GM18907 (cell line): ENCODE data around the gene GNB3.
"Not testable (repeated sequence)": the region's sequence is repeated elsewhere in the genome, so short reads cannot be mapped to it uniquely, and the experiment has no call there.

Experiments used
- ATAC-seq: cut with Tn5 transposase; IDR thresholded peaks from one replicate; pipeline ENCODE4 v1.9.1; 2021; ENCODE audit warnings: mild to moderate bottlenecking, moderate library complexity; ENCODE audit not compliant: unreplicated experiment

Gene GNB3

DNA sequence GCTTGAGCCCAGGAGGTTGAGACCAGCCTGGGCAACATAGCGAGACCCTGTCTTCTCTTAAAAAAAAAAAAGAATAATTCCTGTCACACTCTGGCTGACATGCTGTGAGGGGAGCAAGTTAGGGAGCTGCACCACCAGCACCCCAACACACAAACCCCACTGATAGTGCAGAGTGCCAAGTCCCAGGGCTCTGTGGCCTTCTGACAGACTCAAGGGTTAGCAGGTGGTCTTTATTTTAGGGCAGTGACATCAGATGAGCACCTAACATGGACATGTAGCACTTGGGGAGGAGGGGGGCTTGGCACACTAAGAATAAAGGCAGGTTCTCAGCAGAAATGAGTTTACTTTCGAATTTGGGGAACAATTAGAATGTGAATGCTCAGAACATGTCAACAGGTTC lies 18.1 kb downstream of the GNB3 start:
- no peak for ATAC-seq

DNA sequence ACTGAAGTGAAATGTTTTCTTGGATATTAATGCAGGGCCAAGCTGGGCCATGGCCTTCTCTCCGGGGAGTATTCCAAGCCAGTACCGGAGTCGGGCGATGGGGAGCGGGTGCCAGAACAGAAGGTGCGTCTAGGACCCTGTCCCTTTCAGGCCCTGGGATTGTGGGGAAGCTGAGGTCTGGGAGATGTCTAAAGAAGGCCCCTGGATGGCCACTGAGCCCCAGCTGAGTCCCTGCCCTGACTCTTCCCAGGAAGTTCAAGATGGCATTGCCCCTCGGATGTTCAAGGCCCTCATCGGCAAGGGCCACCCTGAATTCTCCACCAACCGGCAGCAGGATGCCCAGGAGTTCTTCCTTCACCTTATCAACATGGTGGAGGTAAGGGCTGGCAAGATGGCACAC lies 19.4 kb downstream of the GNB3 start:
- ATAC-seq, result no peak

DNA sequence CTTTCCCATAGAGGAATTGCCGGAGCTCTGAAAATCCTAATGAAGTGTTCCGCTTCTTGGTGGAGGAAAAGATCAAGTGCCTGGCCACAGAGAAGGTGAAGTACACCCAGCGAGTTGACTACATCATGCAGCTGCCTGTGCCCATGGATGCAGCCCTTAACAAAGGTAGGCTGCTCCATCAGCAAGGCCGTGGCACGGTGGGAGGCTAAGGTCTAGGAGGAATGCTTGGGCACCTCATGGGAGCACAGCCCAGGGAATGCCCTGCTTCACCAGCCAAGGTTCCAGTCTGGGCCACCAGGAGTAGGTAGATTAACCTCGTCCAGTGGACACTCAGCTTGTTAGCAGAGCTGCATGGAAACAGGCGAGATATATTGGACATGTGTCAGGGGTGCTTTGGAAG lies 20.2 kb downstream of the GNB3 start:
- no peak for ATAC-seq

DNA sequence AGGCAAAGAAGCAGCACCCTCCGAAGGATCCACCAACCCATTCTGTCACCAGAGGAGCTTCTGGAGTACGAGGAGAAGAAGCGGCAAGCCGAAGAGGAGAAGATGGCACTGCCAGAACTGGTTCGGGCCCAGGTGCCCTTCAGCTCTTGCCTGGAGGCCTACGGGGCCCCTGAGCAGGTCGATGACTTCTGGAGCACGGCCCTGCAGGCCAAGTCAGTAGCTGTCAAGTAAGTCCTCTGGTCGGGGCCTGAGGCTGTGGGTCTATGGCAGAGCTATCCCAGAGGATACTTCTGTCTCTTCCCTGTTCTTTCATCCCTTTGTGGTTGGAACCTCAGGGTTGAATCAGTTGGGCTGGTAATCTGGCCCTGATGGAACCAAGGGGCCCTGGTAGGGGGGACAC lies 20.7 kb downstream of the GNB3 start:
- no peak for ATAC-seq

DNA sequence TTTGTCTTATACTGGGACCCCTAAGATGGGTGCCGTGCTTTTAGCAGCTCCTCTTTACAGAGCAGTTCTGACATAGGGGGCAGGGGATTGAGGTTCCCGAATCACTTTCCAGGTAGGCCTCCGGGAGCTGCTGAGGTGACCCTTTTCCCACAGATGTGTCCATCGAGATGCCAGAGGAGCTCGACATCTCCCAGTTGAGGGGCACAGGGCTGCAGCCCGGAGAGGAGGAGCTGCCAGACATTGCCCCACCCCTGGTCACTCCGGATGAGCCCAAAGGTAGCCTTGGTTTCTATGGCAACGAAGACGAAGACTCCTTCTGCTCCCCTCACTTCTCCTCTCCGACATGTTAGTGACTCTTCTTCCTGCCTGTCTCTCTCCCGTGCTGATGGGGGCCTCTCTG lies 22.3 kb downstream of the GNB3 start:
- no peak for ATAC-seq

DNA sequence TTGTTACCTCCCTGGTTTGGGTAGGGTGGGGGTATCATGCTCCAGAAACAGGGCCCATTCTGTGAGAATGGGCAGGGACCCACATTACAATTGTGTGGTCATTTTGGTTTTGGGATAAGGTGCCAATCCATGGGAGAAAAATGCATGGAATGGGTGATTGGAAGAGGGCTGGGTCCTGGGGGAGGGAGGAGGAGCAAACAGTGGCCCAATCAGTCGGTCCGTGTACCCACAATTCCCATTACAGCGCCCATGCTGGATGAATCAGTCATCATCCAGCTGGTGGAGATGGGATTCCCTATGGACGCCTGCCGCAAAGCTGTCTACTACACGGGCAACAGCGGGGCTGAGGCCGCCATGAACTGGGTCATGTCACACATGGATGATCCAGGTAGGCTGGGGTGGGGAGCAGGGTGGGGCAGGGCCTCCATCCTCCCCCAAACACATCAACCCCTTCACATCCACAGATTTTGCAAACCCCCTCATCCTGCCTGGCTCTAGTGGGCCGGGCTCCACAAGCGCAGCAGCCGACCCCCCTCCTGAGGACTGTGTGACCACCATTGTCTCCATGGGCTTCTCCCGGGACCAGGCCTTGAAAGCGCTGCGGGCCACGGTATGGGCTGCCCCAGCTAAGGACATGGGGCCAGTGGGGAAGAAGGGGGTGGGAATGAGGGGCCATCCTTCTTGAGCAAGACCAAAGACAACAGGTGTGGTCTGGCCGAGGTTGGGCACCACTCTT lies 23.0 kb downstream of the GNB3 start:
- ATAC-seq, result no peak

- not testable (repeated sequence) for ATAC-seq
These were observed 24.6 kb downstream of the GNB3 start for GRCh38 chr12:6865307-6865706.

GRCh38 chr12:6866163-6866919 lies 25.6 kb downstream of the GNB3 start:
- no peak for ATAC-seq

DNA sequence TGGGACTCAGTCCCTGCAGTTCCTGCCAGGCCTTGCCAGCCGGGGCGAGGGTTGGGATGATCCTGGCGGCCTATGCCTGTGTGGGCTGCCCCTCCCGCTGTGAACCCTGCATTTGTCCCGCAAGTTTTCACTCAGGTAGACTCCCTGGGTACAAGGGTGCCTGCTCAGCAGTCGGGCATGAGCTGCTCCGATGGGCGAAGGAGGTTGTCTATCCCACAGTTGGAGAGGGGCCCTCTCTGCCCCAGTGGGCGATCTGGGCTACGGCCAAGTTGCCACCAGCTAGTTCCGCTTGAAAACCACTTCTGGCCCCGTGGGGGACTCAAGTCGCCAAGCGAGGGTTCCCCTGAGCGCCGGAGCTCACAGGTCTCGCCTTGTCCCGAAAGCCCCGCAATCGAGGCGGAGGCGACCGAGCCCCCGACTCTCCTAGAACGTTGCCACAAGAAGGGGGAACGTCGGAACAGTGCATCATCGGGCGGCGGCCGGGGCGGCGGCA lies 26.2 kb downstream of the GNB3 start:
- peak; percentile 24 for ATAC-seq

GRCh38 chr12:6867413-6868210 lies 26.9 kb downstream of the GNB3 start, which contains the start of gene TPI1:
TPI1 (plus strand) TSS chr12:6867531; CDS start chr12:6867567, 36 bp downstream.
- peak; percentile 65 for ATAC-seq

- ATAC-seq, result no peak
These were observed 27.7 kb downstream of the GNB3 start for GRCh38 chr12:6868211-6869048.

DNA sequence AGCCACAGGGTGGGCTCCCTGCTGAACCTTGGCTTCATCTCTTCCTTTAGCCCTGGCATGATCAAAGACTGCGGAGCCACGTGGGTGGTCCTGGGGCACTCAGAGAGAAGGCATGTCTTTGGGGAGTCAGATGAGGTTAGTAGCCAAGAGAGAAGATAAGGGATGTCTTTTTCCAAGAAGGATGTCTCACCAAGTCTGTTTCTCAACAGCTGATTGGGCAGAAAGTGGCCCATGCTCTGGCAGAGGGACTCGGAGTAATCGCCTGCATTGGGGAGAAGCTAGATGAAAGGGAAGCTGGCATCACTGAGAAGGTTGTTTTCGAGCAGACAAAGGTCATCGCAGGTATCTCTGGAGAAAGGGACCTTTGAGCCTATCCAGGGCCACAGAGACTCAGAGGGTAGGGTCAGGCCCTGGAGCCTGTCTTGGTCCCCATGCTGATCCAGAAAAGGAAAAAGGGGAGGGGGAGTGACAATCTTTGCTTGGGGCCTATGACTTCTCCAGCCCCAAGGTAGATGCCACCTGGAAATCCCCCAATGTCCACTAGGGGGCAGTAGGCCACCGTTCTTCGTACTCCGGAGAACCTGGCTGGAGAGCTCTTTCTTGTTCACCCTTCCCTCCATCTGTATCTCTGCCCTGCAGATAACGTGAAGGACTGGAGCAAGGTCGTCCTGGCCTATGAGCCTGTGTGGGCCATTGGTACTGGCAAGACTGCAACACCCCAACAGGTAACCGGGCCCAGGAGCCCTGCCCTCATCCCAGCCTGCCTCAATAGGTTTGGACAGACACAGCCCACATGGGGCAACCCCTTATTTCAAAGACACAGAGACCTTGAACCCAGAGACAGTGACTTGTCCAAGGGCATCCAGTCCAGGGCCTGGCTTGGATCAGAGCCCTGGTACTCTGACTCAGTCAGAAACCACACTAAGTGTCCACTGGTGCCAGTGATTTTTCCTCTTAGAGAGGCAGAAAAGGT lies 28.6 kb downstream of the GNB3 start:
- no peak for ATAC-seq

- not testable (repeated sequence) for ATAC-seq
These were observed 29.6 kb downstream of the GNB3 start for GRCh38 chr12:6870304-6870703.

GRCh38 chr12:6871052-6871957 lies 30.6 kb downstream of the GNB3 start:
- no peak for ATAC-seq

GRCh38 chr12:6872073-6873048 lies 31.6 kb downstream of the GNB3 start:
- ATAC-seq, result peak; percentile 36

DNA sequence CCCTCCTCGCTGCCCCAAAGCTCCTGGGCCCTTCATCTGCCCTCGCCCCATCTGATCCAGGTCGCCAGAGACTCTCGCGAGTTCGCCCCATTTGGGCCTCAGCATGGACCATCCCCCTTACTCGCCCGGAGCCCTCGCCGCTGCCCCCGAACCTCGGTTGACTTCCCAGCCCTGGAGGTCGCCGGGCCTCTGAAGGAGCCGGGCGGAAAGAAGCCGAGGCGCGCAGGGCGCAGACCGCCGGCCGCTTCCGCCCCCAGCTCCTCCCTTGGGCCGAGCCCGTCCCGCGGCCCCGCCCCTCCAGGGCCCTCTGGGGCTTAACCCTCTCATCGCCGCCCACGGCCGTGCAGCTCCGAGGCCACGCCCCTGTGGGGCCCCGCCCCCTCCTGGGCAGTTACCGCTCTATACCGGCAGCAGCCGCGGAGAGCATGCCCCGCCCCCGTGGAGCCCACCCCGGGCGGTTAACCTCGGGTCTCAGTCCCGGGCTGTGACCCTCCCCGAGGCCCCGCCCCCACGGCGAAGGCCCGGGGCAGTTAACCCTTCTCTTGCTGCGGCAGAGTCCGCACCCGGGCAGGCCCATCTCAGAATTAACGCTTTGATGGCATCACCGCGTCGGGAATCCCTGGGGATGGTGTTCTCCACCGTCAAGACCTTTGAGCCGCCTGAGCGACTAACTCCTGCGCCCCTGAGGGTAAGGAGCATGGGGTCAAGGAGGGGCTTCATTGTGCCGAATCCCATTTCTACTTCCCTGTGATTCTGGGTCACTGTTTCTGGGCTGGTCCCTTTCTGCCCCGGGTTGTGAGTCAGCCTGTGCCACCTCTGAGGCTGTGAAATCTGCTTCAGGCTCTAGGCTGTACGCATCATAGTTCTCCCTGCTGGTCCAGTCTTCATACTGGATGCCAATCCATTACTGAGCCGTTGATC lies 32.6 kb downstream of the GNB3 start, which contains the start of gene SPSB2:
Gene SPSB2, minus strand, starts transcription at position 210 of the 921 bp plus-strand sequence. CDS start 402 bp downstream, outside the sequence.
- ATAC-seq, result peak; percentile 73
